ENCODE data around the gene TRANK1. TPM values are rescaled to one million over a fixed set of nuclear protein-coding genes. Genes with fewer than 3 reads are reported as not detected.

The TRANK1 gene
- total and polyA plus RNA-seq, 2 of the 4 experiments (the other 2 are of a cell fraction): 7.9 to 12.7 TPM

GRCh38 chr3:36826240-36826639, 118.6 kb downstream of the TRANK1 start:
- no TSS peak for BruUV-seq (replicated peaks)
- Histone ChIP-seq H3K36me3 (ENCODE audit: control insufficient read depth, insufficient read depth, low read length) (0 out of 2 replicates have a peak, but pooled peaks cover 1% of the 10 kb centered on the region), H4K5ac (ENCODE audit: low read depth, low read length) (no peak overlapping the region), H4K20me1 (ENCODE audit: insufficient read depth, low read length) (no peaks in the 10 kb centered on the region), H3K27me3 (ENCODE audit: control insufficient read depth, insufficient read depth, low read length) (no peaks in the 10 kb centered on the region), H2AK5ac (ENCODE audit: low read depth, low read length) (no peak overlapping the region), H3K9ac (ENCODE audit: low read depth, low read length) (no peak overlapping the region), H3K23ac (ENCODE audit: low read depth, low read length) (no peak overlapping the region), H3K4me3 (ENCODE audit: insufficient read depth, low read depth, low read length) (no peak overlapping the region), H3K27ac (ENCODE audit: insufficient read depth, low read length) (no peak overlapping the region), H3K79me1 (ENCODE audit: low read depth in 1 of 2, low read length in 2 of 2) (no peaks in the 10 kb centered on the region), H3K4me2 (ENCODE audit: low read depth, low read length) (no peak overlapping the region), H3K4me1 (ENCODE audit: control insufficient read depth, insufficient read depth, low read length) (no peaks in the 10 kb centered on the region), H4K8ac (ENCODE audit: low read depth in 2 of 2, low read length in 2 of 2) (no peak overlapping the region), H3K9me1 (ENCODE audit: insufficient read depth, low read length) (0 out of 2 replicates have a peak, but pooled peaks cover under 1% of the 10 kb centered on the region), H2AFZ (replicated peaks; ENCODE audit: low read length, poor library complexity) (no peak overlapping the region), H3K18ac (ENCODE audit: low read depth, low read length) (no peak overlapping the region), H3K9me3 (ENCODE audit: control insufficient read depth, insufficient read depth, low read length) (no peaks in the 10 kb centered on the region), H3K4ac (ENCODE audit: low read depth, low read length) (no peak overlapping the region), H3K56ac (ENCODE audit: extremely low read depth, insufficient read depth, low read length) (no peak overlapping the region), H2BK15ac (ENCODE audit: low read depth, low read length) (no peak overlapping the region), H2BK20ac (ENCODE audit: low read depth, low read length) (no peak overlapping the region), H2BK120ac (ENCODE audit: low read depth, low read length) (no peak overlapping the region), H2AK9ac (replicated peaks; ENCODE audit: low read depth, low read length, poor library complexity) (no peak overlapping the region), H3K14ac (replicated peaks; ENCODE audit: low read depth, low read length) (no peak overlapping the region), H4K91ac (ENCODE audit: insufficient read depth, low read depth, low read length) (no peak overlapping the region), H2BK5ac (ENCODE audit: low read depth, low read length, poor library complexity, severe bottlenecking) (no peak overlapping the region)
- WGBS, 2 experiments (ENCODE audit: extremely low coverage in 2 of 2, insufficient read length in 1 of 2): 95% methylated on average over 3 of the region's 6 CpGs; no CpG with 5 or more reads in 1 of the 2 experiments
- no peak for TF ChIP-seq SMC3 (IDR thresholded peaks at IDR 0.05; ENCODE audit: low read depth, low read length)
- dilution Hi-C loops (cut with HindIII; ENCODE audit: low sequenced_read_pairs, unreplicated experiment) (no loop called here), intact Hi-C loops (cut with micrococcal nuclease) (no loop called here), in situ Hi-C loops (cut with MboI; ENCODE audit: low sequenced_read_pairs) (no loop called here)
- no peak for ATAC-seq (ENCODE audit: low read depth)
- POLR2A ChIA-PET (ENCODE audit: unreplicated experiment): no interaction called here
- DNase-seq: no peak
- CTCF ChIA-PET: interaction anchor here (1.1 kb wide), 1 partner anchor 13 kb away, joined by 3 read pairs; no protein-coding TSS in a partner anchor

Data from IMR-90 (cell line).